Measurements from ENCODE around the gene EEF2K. TPM values are rescaled to one million over a fixed set of nuclear protein-coding genes. Genes with fewer than 3 reads are reported as not detected.

The EEF2K gene
- total RNA-seq, 1 experiment from 2014 or later: 31.8 TPM

DNA sequence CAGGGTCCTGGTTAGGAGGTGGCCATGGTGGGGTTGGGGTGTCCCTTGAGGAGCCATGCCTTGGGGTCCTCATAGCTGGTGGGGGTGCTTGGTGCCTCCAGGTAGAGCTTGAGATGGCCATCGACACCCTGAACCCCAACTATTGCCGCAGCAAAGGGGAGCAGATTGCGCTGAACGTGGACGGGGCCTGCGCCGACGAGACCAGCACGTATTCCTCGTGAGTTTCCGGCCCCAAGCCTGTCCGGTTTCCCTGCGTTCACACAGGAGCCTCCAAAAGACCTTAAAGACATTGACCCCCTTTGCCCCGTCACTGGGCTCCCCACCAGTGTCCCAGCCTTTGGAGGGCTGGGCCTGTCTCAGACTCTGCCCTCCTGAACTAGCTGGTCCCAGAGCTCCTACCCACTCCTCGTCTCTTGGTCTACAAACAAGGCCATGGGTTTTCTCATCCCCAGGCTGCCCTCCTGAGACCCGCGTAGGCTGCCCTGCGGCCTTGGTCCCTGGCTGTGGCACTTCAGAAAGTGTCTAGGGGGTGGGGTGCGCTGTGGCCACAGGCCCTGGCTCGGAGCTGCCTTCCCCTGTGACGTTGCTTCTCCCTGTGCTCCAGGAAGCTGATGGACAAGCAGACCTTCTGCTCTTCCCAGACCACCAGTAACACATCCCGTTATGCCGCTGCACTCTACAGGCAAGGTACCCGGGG, 102.9 kb downstream of the EEF2K start:
- no peaks in the 10 kb centered on the region for H3K9me3 Mint-ChIP-seq (ENCODE audit: low read depth, unreplicated experiment)
- no peak overlapping the region for H3K4me3 Mint-ChIP-seq (ENCODE audit: low read depth, unreplicated experiment)
- intact Hi-C loops (cut with micrococcal nuclease; ENCODE audit: unreplicated experiment): no loop called here
- H3K36me3 Mint-ChIP-seq (ENCODE audit: insufficient read depth, unreplicated experiment): peaks cover 47% of the 10 kb centered on the region
- no peak for DNase-seq
- no TSS peak for BruUV-seq (replicated peaks)
- CTCF ChIA-PET: no interaction called here
- TF ChIP-seq CTCF (IDR thresholded peaks at IDR 0.05; ENCODE audit: unreplicated experiment): no peak
- no peak overlapping the region for H3K27ac Mint-ChIP-seq (ENCODE audit: unreplicated experiment)
- H3K27me3 Mint-ChIP-seq (ENCODE audit: unreplicated experiment): no peaks in the 10 kb centered on the region
- H3K4me1 Mint-ChIP-seq (ENCODE audit: low read depth, unreplicated experiment): no peaks in the 10 kb centered on the region

- H3K27ac Mint-ChIP-seq (ENCODE audit: unreplicated experiment): no peak overlapping the region
- no peak for DNase-seq
- H3K36me3 Mint-ChIP-seq (ENCODE audit: insufficient read depth, unreplicated experiment): peaks cover 68% of the 10 kb centered on the region
- no peaks in the 10 kb centered on the region for H3K4me1 Mint-ChIP-seq (ENCODE audit: low read depth, unreplicated experiment)
- no peak for TF ChIP-seq CTCF (IDR thresholded peaks at IDR 0.05; ENCODE audit: unreplicated experiment)
- no peak overlapping the region for H3K4me3 Mint-ChIP-seq (ENCODE audit: low read depth, unreplicated experiment)
- CTCF ChIA-PET: no interaction called here
- intact Hi-C loops (cut with micrococcal nuclease; ENCODE audit: unreplicated experiment): no loop called here
- no peaks in the 10 kb centered on the region for H3K9me3 Mint-ChIP-seq (ENCODE audit: low read depth, unreplicated experiment)
- H3K27me3 Mint-ChIP-seq (ENCODE audit: unreplicated experiment): no peaks in the 10 kb centered on the region
- BruUV-seq (replicated peaks): no TSS peak
Observed at GRCh38 chr16:22311520-22311919, 105.4 kb downstream of the EEF2K start.

DNA sequence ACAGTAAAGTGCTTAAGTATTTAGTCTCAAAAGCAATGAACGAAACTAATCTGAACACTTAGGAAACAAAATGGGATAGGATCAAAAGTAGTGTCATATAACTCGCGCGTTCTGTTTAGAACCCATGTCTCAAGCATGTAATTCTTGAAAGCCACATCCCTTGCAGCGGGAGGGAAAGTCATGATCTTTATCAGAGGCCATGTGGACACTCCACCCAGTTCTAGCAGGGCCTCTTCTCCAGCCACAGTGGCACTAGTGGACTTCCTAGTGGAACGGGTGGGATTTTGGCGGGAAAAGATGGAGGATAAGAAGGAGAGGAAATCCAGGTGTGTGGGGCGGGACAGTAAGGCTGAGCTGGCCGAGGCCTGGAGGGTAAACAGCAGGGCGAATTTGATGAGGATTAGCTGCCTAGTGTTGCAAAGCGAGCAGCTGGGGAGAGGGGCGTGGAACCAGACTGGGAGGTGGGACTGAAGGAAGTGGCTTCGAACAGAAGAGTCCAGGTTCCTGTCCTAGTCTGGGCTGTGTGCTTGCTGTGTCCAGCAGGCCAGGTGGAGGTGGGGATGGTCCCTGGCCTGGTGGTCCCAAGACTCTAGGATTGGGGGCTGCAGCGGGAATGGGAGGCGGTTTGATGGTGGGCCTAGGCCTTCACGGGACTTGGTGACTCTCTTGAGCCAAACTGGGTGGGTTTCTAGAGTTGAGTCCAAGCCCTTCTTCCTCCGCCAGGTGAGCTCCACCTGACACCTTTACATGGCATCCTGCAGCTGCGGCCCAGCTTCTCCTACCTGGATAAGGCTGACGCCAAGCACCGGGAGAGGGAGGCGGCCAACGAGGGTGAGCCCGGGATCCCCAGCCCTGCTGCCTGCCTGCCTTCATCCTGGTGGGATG, 107.1 kb downstream of the EEF2K start:
- Mint-ChIP-seq H3K27ac (ENCODE audit: unreplicated experiment) (no peak overlapping the region), H3K4me1 (ENCODE audit: low read depth, unreplicated experiment) (no peaks in the 10 kb centered on the region), H3K9me3 (ENCODE audit: low read depth, unreplicated experiment) (no peaks in the 10 kb centered on the region), H3K36me3 (ENCODE audit: insufficient read depth, unreplicated experiment) (peaks cover 76% of the 10 kb centered on the region), H3K27me3 (ENCODE audit: unreplicated experiment) (no peaks in the 10 kb centered on the region), H3K4me3 (ENCODE audit: low read depth, unreplicated experiment) (no peak overlapping the region)
- TF ChIP-seq CTCF (IDR thresholded peaks at IDR 0.05; ENCODE audit: unreplicated experiment): no peak
- BruUV-seq (replicated peaks): no TSS peak
- intact Hi-C loops (cut with micrococcal nuclease; ENCODE audit: unreplicated experiment): no loop called here
- CTCF ChIA-PET: no interaction called here
- no peak for DNase-seq

GRCh38 chr16:22313876-22314470, 107.9 kb downstream of the EEF2K start:
- intact Hi-C loops (cut with micrococcal nuclease; ENCODE audit: unreplicated experiment): no loop called here
- no TSS peak for BruUV-seq (replicated peaks)
- CTCF ChIA-PET: no interaction called here

More at GRCh38 chr16:22313876-22314470, 107.9 kb downstream of the EEF2K start:
- Mint-ChIP-seq H3K4me3 (ENCODE audit: low read depth, unreplicated experiment) (no peak overlapping the region), H3K27ac (ENCODE audit: unreplicated experiment) (no peak overlapping the region), H3K36me3 (ENCODE audit: insufficient read depth, unreplicated experiment) (peaks cover 77% of the 10 kb centered on the region), H3K4me1 (ENCODE audit: low read depth, unreplicated experiment) (no peaks in the 10 kb centered on the region), H3K27me3 (ENCODE audit: unreplicated experiment) (no peaks in the 10 kb centered on the region), H3K9me3 (ENCODE audit: low read depth, unreplicated experiment) (no peaks in the 10 kb centered on the region)
- no peak for DNase-seq
- no peak for TF ChIP-seq CTCF (IDR thresholded peaks at IDR 0.05; ENCODE audit: unreplicated experiment)
